H1 (cell line): Measurements from ENCODE around the gene CELF4. TPM values are rescaled to one million over a fixed set of nuclear protein-coding genes. Genes with fewer than 3 reads are reported as not detected.

Source experiments
- CTCF ChIA-PET: fragments of 300-600 bp; sonication (Branson Sonifier 250); formaldehyde crosslinking; loops from one replicate; lab custom pipeline; 2021; ENCODE audit not compliant: partially characterized antibody; lab: Charles Lee
- POLR2A ChIA-PET: fragments of 300-600 bp; sonication (Branson Sonifier 250); formaldehyde crosslinking; loops from one replicate; lab custom pipeline; 2021; ENCODE audit warnings: inconsistent platforms; ENCODE audit not compliant: partially characterized antibody; lab: Charles Lee
- DNase-seq, 2 experiments: peaks; one replicate each; pipeline versions ENCODE4 v3.0.0 to v3.0.0-alpha.2; 2010 to 2022; ENCODE audit warnings: low spot score in 2 of 2, low read depth in 1 of 2, mixed read lengths in 1 of 2
- FAIRE-seq: peaks from 2 replicates; lab custom pipeline; 2011; peaks lifted over from hg19 to GRCh38; lab: Jason Lieb, UNC
- H2AFZ ChIP-seq: 2 replicates; pipeline ENCODE4 v1.8.1; 2012; ENCODE audit warnings: low read length, inconsistent platforms
- H2AK5ac ChIP-seq: 2 replicates; pipeline ENCODE4 v1.6.1; 2013; ENCODE audit warnings: low read depth, low read length
- H2BK120ac ChIP-seq: replicated peaks from 2 replicates; pipeline ENCODE3; 2013; ENCODE audit warnings: low read depth, low read length, inconsistent platforms
- H2BK12ac ChIP-seq: 2 replicates; pipeline ENCODE4 v1.6.1; 2013; ENCODE audit warnings: low read depth, low read length
- H2BK15ac ChIP-seq: 2 replicates; pipeline ENCODE4 v1.6.1; 2013; ENCODE audit warnings: low read length
- H2BK20ac ChIP-seq: 2 replicates; pipeline ENCODE4 v1.6.1; 2013; ENCODE audit warnings: low read length
- H2BK5ac ChIP-seq: 2 replicates; pipeline ENCODE4 v1.6.1; 2013; ENCODE audit warnings: low read depth, low read length
- H3K14ac ChIP-seq: 2 replicates; pipeline ENCODE4 v1.6.1; 2013; ENCODE audit warnings: inconsistent platforms; ENCODE audit not compliant: insufficient read length
- H3K18ac ChIP-seq: 2 replicates; pipeline ENCODE4 v1.6.1; 2013; ENCODE audit warnings: low read length; ENCODE audit errors: extremely low read depth
- H3K23ac ChIP-seq: 2 replicates; pipeline ENCODE4 v1.6.1; 2013; ENCODE audit warnings: inconsistent platforms; ENCODE audit not compliant: insufficient read length
- H3K23me2 ChIP-seq: 2 replicates; pipeline ENCODE4 v1.6.1; 2013; ENCODE audit warnings: low read depth, low read length
- H3K27ac ChIP-seq: 2 replicates; pipeline ENCODE4 v1.6.1; 2011; ENCODE audit warnings: low read depth, low read length, inconsistent platforms
- H3K27me3 ChIP-seq, 4 experiments: replicated peaks in 1 of 4; 1 replicate in 1 of 4; 2 replicates in 3 of 4; pipeline versions ENCODE4 v1.6.1 to v1.8.1; 2011 to 2013; ENCODE audit warnings: low read length in 3 of 4, mild to moderate bottlenecking in 3 of 4, inconsistent platforms in 2 of 4, mixed read lengths in 2 of 4, moderate library complexity in 1 of 4; ENCODE audit not compliant: control insufficient read depth in 3 of 4, insufficient read depth in 3 of 4; ENCODE audit errors: extremely low read depth in 1 of 4
- H3K36me3 ChIP-seq, 4 experiments: 2 replicates each; pipeline versions ENCODE4 v1.6.1 to v1.8.1; 2011 to 2013; ENCODE audit warnings: mild to moderate bottlenecking in 4 of 4, low read length in 3 of 4, moderate library complexity in 2 of 4, control low read depth in 1 of 4, inconsistent platforms in 1 of 4; ENCODE audit not compliant: insufficient read depth in 4 of 4, control insufficient read depth in 2 of 4
- H3K4ac ChIP-seq: replicated peaks from 2 replicates; pipeline ENCODE3; 2013; ENCODE audit warnings: low read length, low read depth, mixed read lengths, inconsistent platforms; ENCODE audit not compliant: insufficient read length
- H3K4me1 ChIP-seq, 4 experiments: replicated peaks in 1 of 4; 1 replicate in 1 of 4; 2 replicates in 3 of 4; pipeline versions ENCODE4 v1.6.1 to v1.8.1; 2011 to 2013; ENCODE audit warnings: low read length in 3 of 4, inconsistent platforms in 2 of 4, mixed read lengths in 1 of 4; ENCODE audit not compliant: insufficient read depth in 4 of 4, control insufficient read depth in 3 of 4
- H3K4me2 ChIP-seq, 2 experiments: 2 replicates each; pipeline versions ENCODE4 v1.6.1 to v1.8.1; 2011 to 2013; ENCODE audit warnings: low read depth in 2 of 2, low read length in 2 of 2, control low read depth in 1 of 2, inconsistent platforms in 1 of 2, mild to moderate bottlenecking in 1 of 2; ENCODE audit not compliant: insufficient read depth in 1 of 2
- H3K4me3 ChIP-seq, 4 experiments: fragments of 200-600, 300-600 bp in 1 of 4; sonication (generic), shearing (Covaris generic), sonication (Bioruptor Twin) in 1 of 4; 2 replicates each; pipeline versions ENCODE4 v1.5.1 to v1.8.1; 2011 to 2016; ENCODE audit warnings: low read length in 4 of 4, low read depth in 3 of 4, control low read depth in 2 of 4, inconsistent platforms in 2 of 4, mild to moderate bottlenecking in 2 of 4, mixed read lengths in 1 of 4, moderate library complexity in 1 of 4; ENCODE audit not compliant: insufficient read depth in 2 of 4; ENCODE audit errors: extremely low read depth in 1 of 4
- H3K56ac ChIP-seq: replicated peaks from 2 replicates; pipeline ENCODE3; 2013; ENCODE audit warnings: low read depth, mild to moderate bottlenecking, mixed read lengths, low read length, inconsistent platforms; ENCODE audit not compliant: insufficient read length
- H3K79me1 ChIP-seq: 2 replicates; pipeline ENCODE4 v1.6.1; 2013; ENCODE audit warnings: low read depth, low read length, control low read depth
- H3K79me2 ChIP-seq, 2 experiments: 2 replicates each; pipeline versions ENCODE4 v1.6.1 to v1.8.1; 2012 to 2013; ENCODE audit warnings: low read length in 2 of 2, mild to moderate bottlenecking in 2 of 2, inconsistent platforms in 1 of 2; ENCODE audit not compliant: insufficient read depth in 2 of 2, control insufficient read depth in 1 of 2
- H3K9ac ChIP-seq, 4 experiments: replicated peaks in 1 of 4; 1 replicate in 1 of 4; 2 replicates in 3 of 4; pipeline versions ENCODE4 v1.6.1 to v1.8.1; 2011 to 2013; ENCODE audit warnings: low read depth in 3 of 4, low read length in 3 of 4, control low read depth in 2 of 4, mild to moderate bottlenecking in 2 of 4, moderate library complexity in 2 of 4, inconsistent platforms in 1 of 4; ENCODE audit errors: extremely low read depth in 1 of 4
- H3K9me3 ChIP-seq, 2 experiments: 2 replicates each; pipeline versions ENCODE4 v1.6.1 to v1.8.1; 2012 to 2013; ENCODE audit warnings: mild to moderate bottlenecking in 2 of 2, moderate library complexity in 2 of 2, control low read depth in 1 of 2, inconsistent platforms in 1 of 2, low read depth in 1 of 2, low read length in 1 of 2, mixed read lengths in 1 of 2; ENCODE audit not compliant: insufficient read depth in 2 of 2
- H4K20me1 ChIP-seq, 2 experiments: replicated peaks in 1 of 2; 2 replicates each; pipeline versions ENCODE3 to v1.8.1; 2011 to 2013; ENCODE audit warnings: inconsistent platforms in 2 of 2, low read length in 2 of 2, mild to moderate bottlenecking in 1 of 2; ENCODE audit not compliant: insufficient read depth in 2 of 2, control insufficient read depth in 1 of 2
- H4K5ac ChIP-seq: 2 replicates; pipeline ENCODE4 v1.6.1; 2013; ENCODE audit warnings: low read length, low read depth, mixed read lengths, inconsistent platforms; ENCODE audit not compliant: insufficient read length
- H4K8ac ChIP-seq: 2 replicates; pipeline ENCODE4 v1.8.0; 2013; ENCODE audit warnings: mild to moderate bottlenecking, moderate library complexity, low read length, inconsistent platforms; ENCODE audit not compliant: insufficient read depth; ENCODE audit errors: extremely low read depth
- H4K91ac ChIP-seq: replicated peaks from 2 replicates; pipeline ENCODE3; 2013; ENCODE audit warnings: low read length, mixed read lengths, inconsistent platforms; ENCODE audit not compliant: insufficient read length
- ATF3 ChIP-seq: IDR thresholded peaks from 2 replicates; pipeline ENCODE4 v1.6.1; 2011; ENCODE audit warnings: low read depth, mild to moderate bottlenecking, low read length; ENCODE audit not compliant: insufficient read depth
- CHD2 ChIP-seq: IDR thresholded peaks from 2 replicates; pipeline ENCODE4 v1.6.1; 2012; ENCODE audit warnings: low read length, improper control_type of control experiment
- E2F6 ChIP-seq: IDR thresholded peaks from 2 replicates; pipeline ENCODE4 v1.6.1; 2012; ENCODE audit warnings: inconsistent platforms
- KDM1A ChIP-seq: fragments of 200-600, 300-600 bp; sonication (generic); IDR thresholded peaks from 2 replicates; pipeline ENCODE4 v1.7.1; 2016; ENCODE audit warnings: mild to moderate bottlenecking, low read length, borderline replicate concordance
- POLR2A ChIP-seq, 2 experiments: IDR thresholded peaks; 1 replicate in 1 of 2; 2 replicates in 1 of 2; pipeline ENCODE4 v1.6.1; 2011; ENCODE audit warnings: low read depth in 2 of 2, low read length in 2 of 2, mild to moderate bottlenecking in 2 of 2; ENCODE audit errors: control extremely low read depth in 1 of 2
- RNF2 ChIP-seq: fragments of 200-900, 300-1000 bp; sonication (generic); IDR thresholded peaks from 2 replicates; pipeline ENCODE4 v1.7.1; 2016; ENCODE audit warnings: borderline replicate concordance, low read depth, mild to moderate bottlenecking, antibody characterized with exemption, low read length; ENCODE audit not compliant: poor library complexity, severe bottlenecking; ENCODE audit errors: missing control alignments
- SIN3A ChIP-seq, 2 experiments: IDR thresholded peaks in 1 of 2; conservative IDR thresholded peaks in 1 of 2; 2 replicates each; pipeline ENCODE4 v1.6.1; 2011 to 2012; ENCODE audit warnings: low read length in 2 of 2, improper control_type of control experiment in 1 of 2, low read depth in 1 of 2, mild to moderate bottlenecking in 1 of 2
- SIX5 ChIP-seq: IDR thresholded peaks from 2 replicates; pipeline ENCODE4 v1.6.1; 2011; ENCODE audit warnings: mild to moderate bottlenecking, low read depth, low read length
- USF2 ChIP-seq: IDR thresholded peaks from 2 replicates; pipeline ENCODE4 v1.6.1; 2011; ENCODE audit warnings: low read length, improper control_type of control experiment
- WGBS, 2 experiments: shearing (Covaris generic) in 1 of 2; methylation state at CpG; one replicate each; pipeline versions ENCODE4 v1.1.6 to v1.1.7; 2013 to 2015; ENCODE audit warnings: low lambda C conversion rate in 2 of 2, mixed read lengths in 2 of 2, inconsistent platforms in 1 of 2, low coverage in 1 of 2, missing lambda C conversion rate in 1 of 2; ENCODE audit not compliant: insufficient replicate concordance in 2 of 2, insufficient coverage in 1 of 2, insufficient read length in 1 of 2; ENCODE audit errors: extremely low coverage in 1 of 2, missing lambda C conversion rate in 1 of 2; 5-methylcytosine and 5-hydroxymethylcytosine counted together
- polyA plus RNA-seq, 7 experiments: library from polyadenylated mRNA; depleted of rRNA in 3 of 7; stranded (reverse) in 5 of 7; unstranded in 2 of 7; fragments of >200 nt in 5 of 7; fragments of 200-250 nt in 2 of 7; gene quantifications; 1 replicate in 5 of 7; 2 replicates in 1 of 7; 4 replicates in 1 of 7; pipeline versions ENCODE4 v1.2.1 to v1.2.3, GENCODE V29; 2011 to 2013; ENCODE audit warnings: missing spikeins in 2 of 7, mixed read lengths in 2 of 7
- total RNA-seq: library from RNA; stranded (reverse); fragmentation: NEBNext Ultra II Directional; extraction: Animal tissue kit (Norgen Biotek cat#: 25700); gene quantifications from 2 replicates; pipeline ENCODE4 v1.2.1, GENCODE V29; 2021

The CELF4 gene
- total and polyA plus RNA-seq, 2 of the 8 experiments (the other 6 are each of a cell fraction or from before 2014, with no cell fraction given), result 1.6 to 3.4 TPM

- Histone ChIP-seq H4K5ac (no peak overlapping the region), H2AFZ (no peak overlapping the region), H3K4me2 (no peak overlapping the region), H3K27ac (no peak overlapping the region), H2BK15ac (no peak overlapping the region), H2BK5ac (no peak overlapping the region), H4K20me1 (peaks cover 2% of the 10 kb centered on the region in 2 experiments), H4K91ac (no peak overlapping the region), H3K27me3 (peaks cover 9 to 37% (median 23%) of the 10 kb centered on the region in 4 experiments), H3K4ac (no peak overlapping the region), H3K14ac (no peak overlapping the region), H3K9ac (no peak overlapping the region), H3K79me2 (no peaks in the 10 kb centered on the region), H3K36me3 (no peaks in the 10 kb centered on the region), H2BK20ac (no peak overlapping the region), H3K23ac (no peak overlapping the region), H2BK12ac (no peak overlapping the region), H4K8ac (no peak overlapping the region), H3K4me3 (no peak overlapping the region), H3K4me1 (peaks cover 0 to 5% (median 3%) of the 10 kb centered on the region in 4 experiments; a peak in 3 of 7 replicates), H3K18ac (no peak overlapping the region), H3K56ac (no peak overlapping the region), H3K23me2 (peaks cover 2% of the 10 kb centered on the region; the same call in 1 of the 2 replicates), H3K9me3 (no peaks in the 10 kb centered on the region), H2AK5ac (no peak overlapping the region), H3K79me1 (no peaks in the 10 kb centered on the region), H2BK120ac (no peak overlapping the region)
- 36% methylated on average over 2 of the region's 2 CpGs; no CpG with 5 or more reads in 1 of the 2 experiments for WGBS, 2 experiments
- POLR2A ChIA-PET, result interaction anchor here (0.9 kb wide), 1 partner anchor 30 kb away, joined by 3 read pairs; no protein-coding TSS in a partner anchor
- no peak for FAIRE-seq
- DNase-seq, result no peak
- CTCF ChIA-PET, result interaction anchor here (1.4 kb wide), 1 partner anchor 23 kb away, joined by 5 read pairs; no protein-coding TSS in a partner anchor
- TF ChIP-seq ATF3 (no peak), SIN3A (conservative IDR thresholded peaks at IDR 0.05 in 1 of 2, IDR thresholded peaks at IDR 0.05 in 1 of 2; ENCODE audit: low read depth in 1 of 2, low read length in 2 of 2) (no peak), SIX5 (no peak), E2F6 (no peak), KDM1A (no peak), RNF2 (no peak), USF2 (no peak), POLR2A (IDR thresholded peaks at IDR 0.05; ENCODE audit: control extremely low read depth in 1 of 2, low read depth in 2 of 2, low read length in 2 of 2) (no peak), CHD2 (no peak)
These were observed 5.6 kb downstream of the CELF4 start for GRCh38 chr18:37560003-37560402.
